ENCODE measurements around the gene SRRM4.
"Not testable (repeated sequence)": the region's sequence is repeated elsewhere in the genome, so short reads cannot be mapped to it uniquely, and the experiment has no call there.

The SRRM4 gene

GRCh38 chr12:119011231-119011630, 29.9 kb downstream of the SRRM4 start:
- Histone ChIP-seq H3K4me3 (ENCODE audit: low read depth, low read length) (no peak overlapping the region), H3K27ac (ENCODE audit: low read depth, low read length) (no peak overlapping the region), H3K9ac (ENCODE audit: low read depth, low read length) (no peak overlapping the region), H3K27me3 (ENCODE audit: control insufficient read depth, insufficient read depth, low read length) (no peaks in the 10 kb centered on the region), H3K9me3 (ENCODE audit: control insufficient read depth, insufficient read depth, low read length) (no peaks in the 10 kb centered on the region), H3K4me1 (ENCODE audit: control insufficient read depth, insufficient read depth, low read length) (peaks cover 31% of the 10 kb centered on the region), H3K36me3 (ENCODE audit: control insufficient read depth, insufficient read depth, low read length) (no peaks in the 10 kb centered on the region)

GRCh38 chr12:119012179-119012578, 30.8 kb downstream of the SRRM4 start:
- Histone ChIP-seq H3K4me3 (ENCODE audit: low read depth, low read length) (no peak overlapping the region), H3K27ac (ENCODE audit: low read depth, low read length) (peak overlapping the region; percentile 31), H3K4me1 (ENCODE audit: control insufficient read depth, insufficient read depth, low read length) (peaks cover 29% of the 10 kb centered on the region), H3K36me3 (ENCODE audit: control insufficient read depth, insufficient read depth, low read length) (no peaks in the 10 kb centered on the region), H3K9ac (ENCODE audit: low read depth, low read length) (no peak overlapping the region), H3K9me3 (ENCODE audit: control insufficient read depth, insufficient read depth, low read length) (no peaks in the 10 kb centered on the region), H3K27me3 (ENCODE audit: control insufficient read depth, insufficient read depth, low read length) (no peaks in the 10 kb centered on the region)

- no peaks in the 10 kb centered on the region for H3K9me3 ChIP-seq (ENCODE audit: control insufficient read depth, insufficient read depth, low read length)
- H3K4me1 ChIP-seq (ENCODE audit: control insufficient read depth, insufficient read depth, low read length), result peaks cover 34% of the 10 kb centered on the region
- no peaks in the 10 kb centered on the region for H3K27me3 ChIP-seq (ENCODE audit: control insufficient read depth, insufficient read depth, low read length)
- H3K36me3 ChIP-seq (ENCODE audit: control insufficient read depth, insufficient read depth, low read length), result no peaks in the 10 kb centered on the region
- H3K9ac ChIP-seq (ENCODE audit: low read depth, low read length), result no peak overlapping the region
- H3K4me3 ChIP-seq (ENCODE audit: low read depth, low read length), result no peak overlapping the region
- no peak overlapping the region for H3K27ac ChIP-seq (ENCODE audit: low read depth, low read length)
Measured at GRCh38 chr12:119013023-119013422, 31.7 kb downstream of the SRRM4 start.

GRCh38 chr12:119014368-119014767, 33.0 kb downstream of the SRRM4 start:
- H3K4me1 ChIP-seq (ENCODE audit: control insufficient read depth, insufficient read depth, low read length), result peaks cover 37% of the 10 kb centered on the region
- H3K9me3 ChIP-seq (ENCODE audit: control insufficient read depth, insufficient read depth, low read length), result no peaks in the 10 kb centered on the region
- no peaks in the 10 kb centered on the region for H3K36me3 ChIP-seq (ENCODE audit: control insufficient read depth, insufficient read depth, low read length)
- H3K4me3 ChIP-seq (ENCODE audit: low read depth, low read length), result no peak overlapping the region
- H3K9ac ChIP-seq (ENCODE audit: low read depth, low read length), result no peak overlapping the region
- H3K27me3 ChIP-seq (ENCODE audit: control insufficient read depth, insufficient read depth, low read length), result no peaks in the 10 kb centered on the region
- no peak overlapping the region for H3K27ac ChIP-seq (ENCODE audit: low read depth, low read length)

GRCh38 chr12:119016715-119017114, 35.4 kb downstream of the SRRM4 start:
- Histone ChIP-seq H3K9ac (ENCODE audit: low read depth, low read length) (no peak overlapping the region), H3K4me3 (ENCODE audit: low read depth, low read length) (no peak overlapping the region), H3K36me3 (ENCODE audit: control insufficient read depth, insufficient read depth, low read length) (no peaks in the 10 kb centered on the region), H3K27me3 (ENCODE audit: control insufficient read depth, insufficient read depth, low read length) (no peaks in the 10 kb centered on the region), H3K27ac (ENCODE audit: low read depth, low read length) (no peak overlapping the region), H3K4me1 (ENCODE audit: control insufficient read depth, insufficient read depth, low read length) (peaks cover 47% of the 10 kb centered on the region), H3K9me3 (ENCODE audit: control insufficient read depth, insufficient read depth, low read length) (no peaks in the 10 kb centered on the region)

GRCh38 chr12:119019166-119019565, 37.8 kb downstream of the SRRM4 start:
- peak overlapping the region; percentile 61 for H3K27ac ChIP-seq (ENCODE audit: low read depth, low read length)
- H3K36me3 ChIP-seq (ENCODE audit: control insufficient read depth, insufficient read depth, low read length), result no peaks in the 10 kb centered on the region
- H3K27me3 ChIP-seq (ENCODE audit: control insufficient read depth, insufficient read depth, low read length), result no peaks in the 10 kb centered on the region
- no peaks in the 10 kb centered on the region for H3K9me3 ChIP-seq (ENCODE audit: control insufficient read depth, insufficient read depth, low read length)
- no peak overlapping the region for H3K4me3 ChIP-seq (ENCODE audit: low read depth, low read length)
- H3K9ac ChIP-seq (ENCODE audit: low read depth, low read length), result no peak overlapping the region
- H3K4me1 ChIP-seq (ENCODE audit: control insufficient read depth, insufficient read depth, low read length), result peaks cover 31% of the 10 kb centered on the region

GRCh38 chr12:119020406-119021360, 39.3 kb downstream of the SRRM4 start:
- H3K4me1 ChIP-seq (ENCODE audit: control insufficient read depth, insufficient read depth, low read length), result peaks cover 31% of the 10 kb centered on the region

GRCh38 chr12:119024356-119024755, 43.0 kb downstream of the SRRM4 start:
- Histone ChIP-seq H3K9ac (ENCODE audit: low read depth, low read length) (no peak overlapping the region), H3K4me1 (ENCODE audit: control insufficient read depth, insufficient read depth, low read length) (peaks cover 13% of the 10 kb centered on the region), H3K9me3 (ENCODE audit: control insufficient read depth, insufficient read depth, low read length) (no peaks in the 10 kb centered on the region), H3K27ac (ENCODE audit: low read depth, low read length) (no peak overlapping the region), H3K27me3 (ENCODE audit: control insufficient read depth, insufficient read depth, low read length) (no peaks in the 10 kb centered on the region), H3K4me3 (ENCODE audit: low read depth, low read length) (no peak overlapping the region), H3K36me3 (ENCODE audit: control insufficient read depth, insufficient read depth, low read length) (no peaks in the 10 kb centered on the region)

More at GRCh38 chr12:119020406-119021360, 39.3 kb downstream of the SRRM4 start:
- H3K36me3 ChIP-seq (ENCODE audit: control insufficient read depth, insufficient read depth, low read length), result no peaks in the 10 kb centered on the region
- no peak overlapping the region for H3K27ac ChIP-seq (ENCODE audit: low read depth, low read length)
- H3K9ac ChIP-seq (ENCODE audit: low read depth, low read length), result no peak overlapping the region
- H3K4me3 ChIP-seq (ENCODE audit: low read depth, low read length), result peak overlapping the region; percentile 24; the same call in 1 of the 2 replicates
- no peaks in the 10 kb centered on the region for H3K27me3 ChIP-seq (ENCODE audit: control insufficient read depth, insufficient read depth, low read length)
- H3K9me3 ChIP-seq (ENCODE audit: control insufficient read depth, insufficient read depth, low read length), result no peaks in the 10 kb centered on the region

GRCh38 chr12:119025786-119026185, 44.4 kb downstream of the SRRM4 start:
- H3K9me3 ChIP-seq (ENCODE audit: control insufficient read depth, insufficient read depth, low read length), result no peaks in the 10 kb centered on the region; the same call in 1 of the 2 replicates
- H3K36me3 ChIP-seq (ENCODE audit: control insufficient read depth, insufficient read depth, low read length), result no peaks in the 10 kb centered on the region
- H3K4me1 ChIP-seq (ENCODE audit: control insufficient read depth, insufficient read depth, low read length), result no peaks in the 10 kb centered on the region
- H3K27me3 ChIP-seq (ENCODE audit: control insufficient read depth, insufficient read depth, low read length), result no peaks in the 10 kb centered on the region
- H3K27ac ChIP-seq (ENCODE audit: low read depth, low read length), result no peak overlapping the region
- H3K9ac ChIP-seq (ENCODE audit: low read depth, low read length), result no peak overlapping the region
- no peak overlapping the region for H3K4me3 ChIP-seq (ENCODE audit: low read depth, low read length)

GRCh38 chr12:119033332-119033731, 52.0 kb downstream of the SRRM4 start:
- not testable (repeated sequence) for H3K36me3 ChIP-seq (ENCODE audit: control insufficient read depth, insufficient read depth, low read length); H3K9ac ChIP-seq (ENCODE audit: low read depth, low read length); H3K27ac ChIP-seq (ENCODE audit: low read depth, low read length); H3K4me1 ChIP-seq (ENCODE audit: control insufficient read depth, insufficient read depth, low read length); H3K9me3 ChIP-seq (ENCODE audit: control insufficient read depth, insufficient read depth, low read length); H3K27me3 ChIP-seq (ENCODE audit: control insufficient read depth, insufficient read depth, low read length); H3K4me3 ChIP-seq (ENCODE audit: low read depth, low read length)
